Upper lobe of right lung (tissue), 1 donor: ENCODE data around the gene DNAJC8. TPM values are rescaled to one million over a fixed set of nuclear protein-coding genes. Genes with fewer than 3 reads are reported as not detected.

Experiments
- ATAC-seq: fragments of 200-7000 bp; cut with Tn5 transposase; one replicate; pipeline ENCODE4 v1.9.1; 2020; ENCODE audit warnings: mild to moderate bottlenecking, moderate library complexity
- DNase-seq: peaks from one replicate; pipeline ENCODE4 v3.0.0-alpha.2; 2020
- H3K27ac ChIP-seq: fragments of 200-600 bp; one replicate; pipeline ENCODE4 v1.8.0; 2022
- H3K27me3 ChIP-seq: fragments of 200-600 bp; one replicate; pipeline ENCODE4 v1.8.0; 2022; ENCODE audit warnings: mild to moderate bottlenecking
- H3K36me3 ChIP-seq: fragments of 200-600 bp; one replicate; pipeline ENCODE4 v1.8.0; 2022
- H3K4me1 ChIP-seq: fragments of 200-600 bp; one replicate; pipeline ENCODE4 v1.8.0; 2022
- H3K4me3 ChIP-seq: fragments of 200-600 bp; one replicate; pipeline ENCODE4 v1.8.0; 2022; ENCODE audit warnings: mild to moderate bottlenecking
- H3K9me3 ChIP-seq: fragments of 200-600 bp; one replicate; pipeline ENCODE4 v1.8.0; 2022
- intact Hi-C: fragments of 100-400 bp; cut with DNase I; formaldehyde crosslinking; loops from one replicate; pipeline ENCODE4 v1.11.0; 2022
- total RNA-seq: library from RNA; stranded (reverse); fragmentation: NEBNext Ultra II Directional; extraction: Animal tissue kit (Norgen Biotek cat#: 25700); gene quantifications from one replicate; pipeline ENCODE4 v1.2.1, GENCODE V29; 2021
- TF ChIP-seq, protein P1 (sequence below): fragments of 200-600 bp; IDR thresholded peaks from one replicate; pipeline ENCODE4 v1.8.0; 2022; ENCODE audit warnings: antibody characterized with exemption
- donor health status: DM: no; HTN: yes; CAD: no; lungs with severe emphysema.

Gene DNAJC8
- total RNA-seq, 1 donor from 2014 or later = 65.4 TPM

DNA sequence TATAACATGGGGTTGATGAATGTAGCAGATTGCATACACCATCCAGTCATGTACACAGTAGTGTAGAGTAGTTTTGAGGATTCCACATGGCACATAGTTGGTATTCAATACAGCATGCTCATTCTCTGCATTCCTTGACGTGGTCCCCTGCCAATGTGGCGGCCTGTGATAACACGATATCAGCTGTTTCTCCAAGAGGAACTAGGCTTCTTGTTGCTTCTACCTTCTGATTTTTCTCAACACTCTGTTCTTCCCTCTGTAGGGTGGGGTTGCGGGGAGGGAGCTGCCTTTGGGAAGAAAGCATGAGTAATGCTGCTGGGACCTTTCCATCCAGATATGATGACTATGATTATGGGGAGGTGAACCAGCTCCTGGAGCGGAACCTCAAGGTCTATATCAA lies 45.9 kb upstream of the DNAJC8 start:
- no peaks in the 10 kb centered on the region for H3K9me3 ChIP-seq
- no peak overlapping the region for H3K4me3 ChIP-seq
- ATAC-seq (no peak), DNase-seq (no peak)
- no peak overlapping the region for H3K27ac ChIP-seq
- TF ChIP-seq, protein P1, sequence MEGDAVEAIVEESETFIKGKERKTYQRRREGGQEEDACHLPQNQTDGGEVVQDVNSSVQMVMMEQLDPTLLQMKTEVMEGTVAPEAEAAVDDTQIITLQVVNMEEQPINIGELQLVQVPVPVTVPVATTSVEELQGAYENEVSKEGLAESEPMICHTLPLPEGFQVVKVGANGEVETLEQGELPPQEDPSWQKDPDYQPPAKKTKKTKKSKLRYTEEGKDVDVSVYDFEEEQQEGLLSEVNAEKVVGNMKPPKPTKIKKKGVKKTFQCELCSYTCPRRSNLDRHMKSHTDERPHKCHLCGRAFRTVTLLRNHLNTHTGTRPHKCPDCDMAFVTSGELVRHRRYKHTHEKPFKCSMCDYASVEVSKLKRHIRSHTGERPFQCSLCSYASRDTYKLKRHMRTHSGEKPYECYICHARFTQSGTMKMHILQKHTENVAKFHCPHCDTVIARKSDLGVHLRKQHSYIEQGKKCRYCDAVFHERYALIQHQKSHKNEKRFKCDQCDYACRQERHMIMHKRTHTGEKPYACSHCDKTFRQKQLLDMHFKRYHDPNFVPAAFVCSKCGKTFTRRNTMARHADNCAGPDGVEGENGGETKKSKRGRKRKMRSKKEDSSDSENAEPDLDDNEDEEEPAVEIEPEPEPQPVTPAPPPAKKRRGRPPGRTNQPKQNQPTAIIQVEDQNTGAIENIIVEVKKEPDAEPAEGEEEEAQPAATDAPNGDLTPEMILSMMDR = no peak
- peaks cover 86% of the 10 kb centered on the region for H3K36me3 ChIP-seq
- peaks cover 14% of the 10 kb centered on the region for H3K4me1 ChIP-seq
- no peaks in the 10 kb centered on the region for H3K27me3 ChIP-seq
- intact Hi-C loops = no loop called here

DNA sequence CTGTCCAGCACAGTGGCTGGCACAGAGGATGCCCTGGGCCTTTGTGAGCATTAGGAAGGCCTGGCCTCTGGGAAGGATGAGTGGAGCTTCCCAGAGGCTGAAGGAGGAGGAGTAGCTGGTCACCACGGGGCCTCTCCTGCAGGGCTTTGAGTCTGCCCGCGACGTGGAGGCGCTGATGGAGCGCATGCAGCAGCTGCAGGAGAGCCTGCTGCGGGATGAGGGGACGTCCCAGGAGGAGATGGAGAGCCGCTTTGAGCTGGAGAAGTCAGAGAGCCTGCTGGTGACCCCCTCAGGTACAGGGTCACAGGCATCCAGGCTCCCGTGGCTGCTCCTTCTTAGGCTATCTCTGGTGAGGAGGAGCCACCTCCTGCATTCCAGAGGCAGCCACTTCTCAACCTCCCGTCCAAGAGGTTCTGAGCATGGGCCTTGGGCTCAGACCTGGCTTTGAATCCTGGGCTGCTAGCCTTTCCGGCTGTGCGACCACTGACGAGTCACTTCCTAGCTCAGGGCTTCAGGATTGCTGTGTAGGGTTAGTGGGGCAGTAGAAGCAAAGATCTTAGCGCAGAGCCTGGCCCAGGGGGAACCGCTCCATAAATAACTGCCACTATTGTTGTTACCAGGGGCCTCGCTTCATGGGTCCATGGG lies 40.5 kb upstream of the DNAJC8 start:
- no peak for ATAC-seq
- Histone ChIP-seq H3K9me3 (no peaks in the 10 kb centered on the region), H3K4me1 (no peaks in the 10 kb centered on the region), H3K4me3 (no peak overlapping the region), H3K27ac (no peak overlapping the region), H3K36me3 (peaks cover 85% of the 10 kb centered on the region), H3K27me3 (no peaks in the 10 kb centered on the region)
- intact Hi-C loops = no loop called here
- TF ChIP-seq, protein P1 = no peak
- no peak for DNase-seq

DNA sequence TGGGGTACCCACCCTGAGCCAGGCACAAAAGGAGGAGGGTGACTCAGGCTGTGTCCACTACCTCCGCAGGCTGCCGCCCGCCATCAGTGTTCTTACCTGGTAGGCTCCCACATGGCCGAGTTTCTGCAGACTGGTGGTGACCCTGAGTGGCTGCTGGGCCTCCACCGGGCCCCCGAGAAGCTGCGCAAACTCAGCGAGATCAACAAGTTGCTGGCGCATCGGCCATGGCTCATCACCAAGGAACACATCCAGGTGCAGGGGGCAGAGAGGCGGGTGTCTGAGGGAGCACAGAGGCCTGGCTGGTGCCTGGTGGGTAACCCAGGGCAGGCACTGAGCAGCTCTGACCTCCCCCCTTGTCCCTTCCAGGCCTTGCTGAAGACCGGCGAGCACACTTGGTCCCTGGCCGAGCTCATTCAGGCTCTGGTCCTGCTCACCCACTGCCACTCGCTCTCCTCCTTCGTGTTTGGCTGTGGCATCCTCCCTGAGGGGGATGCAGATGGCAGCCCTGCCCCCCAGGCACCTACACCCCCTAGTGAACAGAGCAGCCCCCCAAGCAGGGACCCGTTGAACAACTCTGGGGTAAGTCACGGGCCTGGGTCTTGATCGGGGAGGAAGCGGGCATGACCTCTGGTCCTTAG lies 39.5 kb upstream of the DNAJC8 start:
- ATAC-seq = no peak
- intact Hi-C loops = no loop called here
- DNase-seq = no peak
- Histone ChIP-seq H3K9me3 (no peaks in the 10 kb centered on the region), H3K27me3 (no peaks in the 10 kb centered on the region), H3K27ac (no peak overlapping the region), H3K36me3 (peaks cover 75% of the 10 kb centered on the region), H3K4me1 (peaks cover 3% of the 10 kb centered on the region), H3K4me3 (no peak overlapping the region)
- TF ChIP-seq, protein P1 = no peak

DNA sequence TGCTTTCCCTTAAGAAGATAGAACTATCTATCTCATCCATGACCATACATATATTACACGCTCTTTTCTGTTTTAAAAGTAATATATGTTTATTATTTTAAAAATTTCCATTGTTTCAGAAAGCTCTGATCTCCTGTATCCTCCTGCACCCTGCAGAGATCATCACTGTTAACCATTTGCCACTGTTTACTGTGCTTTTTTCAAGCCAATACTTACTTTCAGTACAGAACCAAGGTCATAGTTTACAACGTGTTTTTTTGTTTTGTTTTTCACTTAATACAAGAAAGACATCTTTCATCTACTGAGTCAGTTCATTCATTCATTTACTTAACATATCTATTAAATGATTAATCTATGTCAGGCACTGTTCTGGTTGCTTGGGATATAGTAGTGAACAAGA lies 36.7 kb upstream of the DNAJC8 start:
- Histone ChIP-seq H3K36me3 (peaks cover 48% of the 10 kb centered on the region), H3K27ac (no peak overlapping the region), H3K4me3 (no peak overlapping the region), H3K9me3 (no peaks in the 10 kb centered on the region), H3K4me1 (peaks cover 6% of the 10 kb centered on the region), H3K27me3 (no peaks in the 10 kb centered on the region)
- DNase-seq (no peak), ATAC-seq (no peak)
- intact Hi-C loops = no loop called here
- TF ChIP-seq, protein P1 = no peak

DNA sequence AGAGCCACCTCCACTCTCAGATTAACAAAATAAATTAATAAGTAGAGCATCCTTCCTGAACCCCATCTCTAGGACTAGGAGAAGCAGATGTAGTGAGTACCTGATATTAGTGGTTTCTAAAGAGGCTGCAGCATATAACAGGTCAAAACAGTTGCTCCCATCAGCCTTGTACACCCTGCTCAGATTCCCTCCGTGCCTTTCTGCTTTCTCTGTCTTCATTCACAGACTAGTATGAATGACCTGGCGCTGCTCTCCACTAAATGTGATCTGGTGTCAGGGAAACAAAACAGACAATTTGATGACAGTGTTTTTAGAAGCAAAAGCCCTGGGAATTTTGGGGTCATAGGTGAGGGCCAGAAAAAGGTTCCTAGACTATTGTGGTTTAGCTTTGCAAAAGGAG lies 34.8 kb upstream of the DNAJC8 start:
- DNase-seq (no peak), ATAC-seq (no peak)
- Histone ChIP-seq H3K27me3 (no peaks in the 10 kb centered on the region), H3K27ac (no peak overlapping the region), H3K9me3 (no peaks in the 10 kb centered on the region), H3K4me1 (peaks cover 15% of the 10 kb centered on the region), H3K4me3 (no peak overlapping the region), H3K36me3 (peaks cover 29% of the 10 kb centered on the region)
- intact Hi-C loops = no loop called here
- TF ChIP-seq, protein P1 = no peak
